Left hindlimb (tissue), 1 donor: ENCODE measurements around the gene COL23A1.
A peak's percentile ranks its signal among the peaks of the same experiment; 100 is the strongest.
"Not testable (repeated sequence)": the region's sequence is repeated elsewhere in the genome, so short reads cannot be mapped to it uniquely, and the experiment has no call there.

Experiments used
- DNase-seq: peaks from one replicate; pipeline ENCODE4 v3.0.0-alpha.2; 2018

Gene COL23A1

DNA sequence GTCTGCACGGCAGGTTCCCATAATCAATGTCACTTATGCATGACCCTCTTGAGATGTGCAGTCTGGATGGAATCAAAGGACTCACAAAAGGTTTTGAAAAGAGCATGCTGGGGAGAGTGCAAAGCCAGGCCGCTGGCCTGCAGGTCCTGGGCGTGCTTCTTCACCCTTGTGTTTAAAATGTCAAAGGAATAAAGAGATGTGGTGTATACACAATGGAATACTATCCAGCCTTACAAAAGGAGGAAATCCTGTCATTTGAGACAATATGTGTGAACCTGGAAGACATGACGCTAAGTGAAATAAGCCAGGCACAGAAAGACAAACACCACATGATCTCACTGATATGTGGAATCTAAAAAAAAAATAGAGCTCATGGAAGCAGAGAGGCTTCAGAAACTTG lies 220.1 kb downstream of the COL23A1 start:
- DNase-seq = no peak

- DNase-seq = not testable (repeated sequence)
Observed at GRCh38 chr5:178369469-178369868, 220.7 kb downstream of the COL23A1 start.

DNA sequence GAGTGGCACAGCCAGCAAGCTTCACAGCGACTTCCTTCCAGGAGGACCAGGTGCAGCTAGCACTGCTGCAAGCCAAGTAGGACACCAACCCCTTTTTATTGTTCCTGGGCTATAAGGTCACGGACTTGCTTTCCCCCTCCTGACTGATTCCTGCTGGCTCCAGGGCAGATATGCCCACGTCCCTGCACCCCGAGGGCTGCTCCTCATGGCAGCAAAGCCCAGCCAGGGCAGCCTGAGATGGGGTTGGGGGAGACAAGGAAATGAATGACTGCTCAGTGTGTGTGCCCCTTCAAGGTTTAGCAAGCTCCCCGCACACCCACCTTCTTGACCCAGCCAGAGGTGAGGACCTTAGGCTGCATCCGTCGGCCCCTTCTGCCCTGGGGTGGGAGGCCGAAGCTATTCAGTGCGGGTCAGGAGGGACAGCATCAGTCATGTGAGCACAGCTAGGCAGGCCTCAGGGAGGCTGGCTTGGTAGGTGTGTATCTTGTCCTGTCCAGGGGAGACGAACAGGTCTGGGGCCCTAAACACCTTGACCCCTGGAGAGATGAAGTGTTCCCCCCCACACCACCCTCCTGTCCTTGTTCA lies 221.4 kb downstream of the COL23A1 start:
- no peak for DNase-seq

DNA sequence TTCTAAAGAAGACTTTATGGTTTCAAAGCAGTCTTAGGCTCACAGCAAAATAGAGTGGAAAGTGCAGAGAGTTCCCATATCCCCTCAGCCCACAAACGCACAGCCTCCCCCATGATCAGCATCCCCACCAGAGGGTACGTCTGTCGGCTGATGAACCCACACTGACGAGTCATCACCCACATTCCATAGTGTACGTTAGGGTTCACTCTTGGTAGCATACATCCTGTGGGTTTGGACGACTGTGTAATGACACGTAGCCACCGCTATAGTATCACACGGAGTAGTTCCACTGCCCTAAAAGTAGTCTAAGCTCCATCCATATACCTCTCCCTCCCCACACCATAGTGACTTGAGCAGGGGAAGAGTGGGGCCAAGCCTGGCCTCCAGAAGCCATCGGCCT lies 221.9 kb downstream of the COL23A1 start:
- no peak for DNase-seq

- DNase-seq = no peak
Observed at GRCh38 chr5:178367736-178368120, 222.5 kb downstream of the COL23A1 start.

DNA sequence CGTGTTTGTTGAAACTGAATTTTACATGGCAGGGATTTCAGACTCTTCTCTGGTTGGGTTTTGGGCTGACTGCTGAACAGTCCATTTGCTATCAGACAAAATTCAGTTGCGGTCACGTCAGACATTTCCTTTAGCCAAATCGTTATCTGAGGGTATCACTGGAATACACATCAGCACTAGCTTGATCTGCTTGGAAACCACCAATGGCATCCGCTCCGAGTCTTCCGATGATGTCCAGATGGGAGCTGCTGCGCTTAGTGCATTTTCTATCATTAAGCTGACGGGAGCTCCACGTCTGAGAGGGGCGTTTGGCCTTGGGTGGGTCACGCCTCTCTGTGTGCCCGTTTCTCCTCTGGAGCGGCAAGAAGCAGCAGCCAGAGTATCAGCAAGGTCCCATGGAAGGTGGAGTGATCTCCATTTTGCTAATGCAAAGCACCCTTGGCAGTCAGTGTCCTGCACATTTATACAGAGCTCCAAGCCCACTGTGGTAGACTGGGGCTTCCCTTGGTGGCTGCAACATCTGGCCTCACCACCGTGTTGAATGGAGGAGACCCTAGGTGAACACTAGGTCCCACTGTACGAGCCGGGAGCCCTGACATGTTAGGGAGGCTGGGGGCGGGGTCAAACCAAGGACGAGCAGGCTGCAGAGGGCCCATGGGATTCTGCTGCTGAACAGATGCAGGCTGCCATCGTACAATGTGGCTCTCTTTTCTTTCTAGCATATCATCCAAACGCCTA lies 223.0 kb downstream of the COL23A1 start:
- no peak for DNase-seq

- no peak for DNase-seq
Observed at GRCh38 chr5:178365501-178366440, 224.4 kb downstream of the COL23A1 start.

DNA sequence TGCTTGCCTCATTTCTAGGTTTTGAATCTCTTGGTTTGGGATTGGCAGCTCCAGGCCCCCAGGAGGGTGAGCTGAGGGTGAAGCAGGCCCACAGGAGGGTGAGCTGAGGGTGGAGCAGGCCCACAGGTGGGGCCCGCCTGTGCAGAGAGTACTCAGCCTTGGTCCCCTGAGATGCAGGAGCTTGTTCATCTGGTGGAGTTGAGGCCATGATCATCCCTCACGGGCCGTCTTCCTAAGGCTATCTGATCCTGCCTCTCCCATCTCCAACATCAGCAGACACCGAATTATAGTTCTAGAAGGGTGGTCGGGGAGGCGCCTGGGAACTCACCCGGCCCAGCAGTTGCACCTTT lies 225.9 kb downstream of the COL23A1 start:
- no peak for DNase-seq

DNA sequence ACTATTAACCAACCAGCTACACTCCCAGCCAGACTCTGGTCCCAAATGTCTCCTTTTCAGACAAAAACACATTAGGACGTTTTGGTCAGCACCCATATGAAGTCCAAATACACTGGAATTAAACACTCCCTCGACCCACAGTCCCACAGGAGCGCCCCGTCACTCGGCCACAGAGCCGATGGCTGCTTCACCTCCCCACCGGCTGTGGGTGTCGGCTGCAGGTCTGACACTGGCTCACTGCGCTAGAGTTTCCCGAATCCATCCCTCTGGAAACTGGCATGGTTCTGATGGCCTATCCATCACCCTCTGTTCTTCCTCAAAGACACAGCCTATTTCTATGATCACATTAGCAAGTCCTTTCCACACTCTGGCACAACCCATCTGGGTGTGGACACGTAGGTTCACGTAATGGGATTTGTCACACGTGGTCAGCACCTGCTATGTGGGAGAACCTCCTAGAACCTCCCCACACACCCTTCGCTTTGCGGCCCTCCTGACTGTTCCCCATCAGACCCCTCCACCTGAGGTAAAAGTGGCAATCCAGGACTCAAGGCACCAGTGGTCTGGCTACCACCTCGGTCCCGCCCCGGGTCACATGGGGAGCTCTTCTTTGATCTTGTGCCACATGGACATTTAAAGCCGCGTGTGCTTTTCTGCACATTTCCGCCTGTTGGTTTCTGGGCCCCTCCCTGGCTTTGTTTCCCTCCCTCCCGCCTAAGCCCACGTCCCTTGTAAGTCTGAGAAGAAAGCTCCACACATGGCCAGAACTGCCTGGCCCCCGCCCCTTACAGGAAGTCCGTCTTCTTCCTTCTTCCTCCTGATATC lies 226.5 kb downstream of the COL23A1 start:
- no peak for DNase-seq

GRCh38 chr5:178361657-178362445 lies 228.3 kb downstream of the COL23A1 start:
- no peak for DNase-seq

GRCh38 chr5:178360926-178361235 lies 229.3 kb downstream of the COL23A1 start:
- DNase-seq = no peak

DNA sequence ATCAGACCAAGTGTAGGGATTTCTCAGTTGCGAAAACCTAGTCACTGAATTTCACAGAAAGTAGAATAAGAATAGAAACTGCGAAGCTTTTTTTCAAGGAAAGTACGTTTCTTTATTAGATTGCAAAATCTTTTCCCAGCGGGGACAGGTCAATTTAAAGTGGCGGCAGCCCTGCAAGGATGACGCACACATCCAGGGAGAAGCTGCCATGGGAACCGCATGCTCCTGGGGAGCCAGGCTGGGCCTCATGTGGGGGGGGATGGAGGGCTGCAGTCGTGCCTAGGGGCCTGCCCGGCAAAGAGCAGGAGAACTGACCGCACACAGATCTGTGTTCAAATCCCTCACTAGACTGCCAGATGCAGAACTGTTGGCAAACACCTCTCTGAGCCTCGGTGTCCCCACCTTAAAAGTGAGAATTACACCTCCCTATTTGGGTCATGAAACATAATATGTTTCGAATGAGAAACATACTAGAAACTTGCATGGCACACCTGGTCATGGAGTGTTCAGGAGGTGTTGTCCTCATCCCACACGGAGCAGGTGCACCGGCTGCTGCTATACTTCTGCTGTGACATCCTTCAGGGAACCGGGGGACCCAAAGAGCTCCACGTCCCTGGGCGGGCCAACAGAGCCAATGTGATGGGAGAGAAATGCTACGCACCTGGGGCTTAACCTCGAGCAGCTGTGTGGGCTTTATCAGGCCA lies 229.8 kb downstream of the COL23A1 start:
- DNase-seq = no peak

GRCh38 chr5:178359738-178360137 lies 230.5 kb downstream of the COL23A1 start:
- no peak for DNase-seq

- no peak for DNase-seq
Observed at GRCh38 chr5:178357678-178358077, 232.5 kb downstream of the COL23A1 start.

DNA sequence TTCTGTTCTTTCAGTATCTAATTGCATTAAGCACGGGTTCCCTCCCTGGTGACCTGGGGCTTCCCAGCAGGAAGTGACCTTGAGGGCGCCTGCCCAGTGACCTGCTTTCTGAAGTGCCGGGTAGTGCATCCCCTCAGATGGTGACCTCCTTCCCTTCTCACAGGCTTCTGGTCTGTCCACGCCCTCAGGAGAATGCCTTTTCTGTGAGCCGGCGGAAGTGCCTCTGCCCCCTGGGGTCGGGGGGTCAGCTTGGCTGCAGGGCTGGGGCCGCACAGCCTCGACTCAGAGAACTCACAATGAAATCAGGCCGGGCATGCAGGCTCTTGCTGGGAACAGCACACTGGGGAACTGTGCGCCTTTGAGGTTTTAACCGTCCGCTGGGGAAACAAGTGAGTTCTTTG lies 233.1 kb downstream of the COL23A1 start:
- no peak for DNase-seq

GRCh38 chr5:178356431-178356872 lies 233.7 kb downstream of the COL23A1 start:
- peak; percentile 53 for DNase-seq

DNA sequence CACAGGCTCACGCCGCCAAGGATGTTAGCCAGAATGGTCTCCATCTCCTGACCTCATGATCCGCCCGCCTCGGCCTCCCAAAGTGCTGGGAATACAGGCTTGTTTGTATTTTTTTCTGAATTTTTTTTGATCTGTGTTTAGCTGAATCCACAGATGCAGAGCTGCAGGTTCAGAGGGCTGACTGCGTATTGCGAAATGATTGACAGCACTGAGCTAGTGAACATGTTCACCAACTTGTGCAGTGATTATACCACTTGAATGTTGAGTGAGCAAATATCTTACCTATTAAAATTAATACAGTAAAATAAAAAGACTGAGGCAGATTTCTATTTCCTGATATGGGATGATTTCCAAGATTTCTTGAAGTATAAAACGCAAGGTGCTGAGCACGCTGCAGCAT lies 234.5 kb downstream of the COL23A1 start:
- no peak for DNase-seq

DNA sequence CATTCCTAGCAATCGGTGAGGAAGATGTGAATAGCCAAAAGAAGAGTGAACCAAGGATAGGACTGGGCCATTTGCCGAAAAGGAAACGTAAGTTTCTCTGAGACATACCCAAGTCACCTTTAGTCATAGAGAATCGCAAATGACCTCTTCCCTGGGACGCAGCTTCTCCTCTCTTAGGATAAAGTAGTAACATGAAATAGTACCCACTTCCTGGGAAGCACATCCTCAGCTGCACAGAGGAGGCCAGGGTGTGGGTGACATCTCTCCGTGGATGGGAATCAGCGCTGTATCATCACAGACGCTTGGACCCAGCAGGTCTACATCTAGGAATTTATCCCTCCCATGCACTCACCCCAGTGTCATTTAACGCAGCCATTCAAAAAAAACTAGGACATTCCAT lies 236.7 kb downstream of the COL23A1 start:
- DNase-seq = no peak

DNA sequence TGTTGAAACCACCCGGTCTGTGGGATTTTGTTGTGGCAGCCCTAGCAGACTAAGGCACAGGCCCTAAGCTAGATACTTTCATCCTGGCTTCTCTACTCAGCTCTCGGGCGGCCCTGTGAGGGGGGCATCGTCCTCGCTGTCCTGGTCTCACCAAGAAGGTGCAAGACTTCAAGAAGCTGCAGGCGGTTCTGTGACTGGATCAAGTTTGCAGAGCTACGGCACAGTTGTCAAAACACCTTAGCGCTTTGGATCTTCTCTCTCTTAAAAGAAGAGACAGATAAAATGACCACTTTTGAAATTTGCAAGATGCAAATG lies 238.2 kb downstream of the COL23A1 start:
- DNase-seq = no peak

- DNase-seq = no peak
Observed at GRCh38 chr5:178351221-178352034, 238.8 kb downstream of the COL23A1 start.
